Measurements from ENCODE around the gene PRCD.

Gene PRCD

DNA sequence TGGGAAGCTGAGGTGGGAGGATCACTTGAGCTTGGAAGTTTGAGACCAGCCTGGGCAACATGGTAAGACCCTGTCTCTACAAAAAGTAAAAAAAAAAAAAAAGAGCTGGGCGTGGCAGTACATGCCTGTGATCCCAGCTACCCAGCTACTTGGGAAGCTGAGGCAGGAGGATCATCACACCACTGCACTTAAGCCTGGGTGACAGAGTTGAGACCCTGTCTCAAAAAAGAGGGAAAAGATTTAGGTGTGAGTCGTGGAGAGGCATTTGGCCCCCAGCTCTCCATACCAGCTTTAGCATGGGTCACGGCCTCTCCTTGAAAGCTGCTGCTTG is 26.7 kb downstream of the PRCD start:
- H3K4me1 ChIP-seq (ENCODE audit: insufficient read depth, low read length) = peaks cover 9% of the 10 kb centered on the region

GRCh38 chr17:76566988-76567431 is 27.2 kb downstream of the PRCD start:
- Histone ChIP-seq H3K4me3 (ENCODE audit: low read depth in 1 of 2, low read length in 2 of 2) (no peak overlapping the region), H3K9me3 (ENCODE audit: insufficient read depth, low read length, severe bottlenecking) (no peaks in the 10 kb centered on the region), H3K27ac (ENCODE audit: low read length) (no peak overlapping the region), H3K4me2 (ENCODE audit: insufficient read depth, low read length) (no peak overlapping the region), H3K4me1 (ENCODE audit: insufficient read depth, low read length) (peaks cover 5% of the 10 kb centered on the region; the same call in 1 of the 2 replicates), H3K9ac (ENCODE audit: low read depth, low read length) (no peak overlapping the region), H3K79me2 (ENCODE audit: insufficient read depth, low read length) (peaks cover 9% of the 10 kb centered on the region), H3K36me3 (ENCODE audit: insufficient read depth, low read length) (peaks cover 39% of the 10 kb centered on the region), H2AFZ (ENCODE audit: low read depth, low read length) (no peak overlapping the region), H4K20me1 (ENCODE audit: insufficient read depth, low read length) (peaks cover 45% of the 10 kb centered on the region), H3K27me3 (ENCODE audit: insufficient read depth, low read length, poor library complexity) (no peaks in the 10 kb centered on the region)
- TF ChIP-seq CTCF (IDR thresholded peaks at IDR 0.05; ENCODE audit: borderline replicate concordance, extremely low read depth, low read length, poor library complexity, severe bottlenecking) (no peak), EZH2 (IDR thresholded peaks at IDR 0.05; ENCODE audit: borderline replicate concordance, low read depth, low read length, severe bottlenecking) (no peak)
- DNase-seq (no peak), ATAC-seq (ENCODE audit: insufficient read depth, low read depth) (peak; percentile 13; the same call in 1 of the 3 replicates)

More for the DNA sequence above, 26.7 kb downstream of the PRCD start:
- no peak overlapping the region for H2AFZ ChIP-seq (ENCODE audit: low read depth, low read length)
- H3K9ac ChIP-seq (ENCODE audit: low read depth, low read length) = no peak overlapping the region
- no peak overlapping the region for H3K4me3 ChIP-seq (ENCODE audit: low read depth in 1 of 2, low read length in 2 of 2)
- H3K79me2 ChIP-seq (ENCODE audit: insufficient read depth, low read length) = peaks cover 13% of the 10 kb centered on the region
- no peaks in the 10 kb centered on the region for H3K9me3 ChIP-seq (ENCODE audit: insufficient read depth, low read length, severe bottlenecking)
- DNase-seq (no peak), ATAC-seq (ENCODE audit: insufficient read depth, low read depth) (no peak)
- H3K27me3 ChIP-seq (ENCODE audit: insufficient read depth, low read length, poor library complexity) = no peaks in the 10 kb centered on the region
- H3K36me3 ChIP-seq (ENCODE audit: insufficient read depth, low read length) = peaks cover 43% of the 10 kb centered on the region
- H3K27ac ChIP-seq (ENCODE audit: low read length) = no peak overlapping the region
- H3K4me2 ChIP-seq (ENCODE audit: insufficient read depth, low read length) = no peak overlapping the region
- TF ChIP-seq CTCF (IDR thresholded peaks at IDR 0.05; ENCODE audit: borderline replicate concordance, extremely low read depth, low read length, poor library complexity, severe bottlenecking) = no peak
- no peak for TF ChIP-seq EZH2 (IDR thresholded peaks at IDR 0.05; ENCODE audit: borderline replicate concordance, low read depth, low read length, severe bottlenecking)
- H4K20me1 ChIP-seq (ENCODE audit: insufficient read depth, low read length) = peaks cover 49% of the 10 kb centered on the region

DNA sequence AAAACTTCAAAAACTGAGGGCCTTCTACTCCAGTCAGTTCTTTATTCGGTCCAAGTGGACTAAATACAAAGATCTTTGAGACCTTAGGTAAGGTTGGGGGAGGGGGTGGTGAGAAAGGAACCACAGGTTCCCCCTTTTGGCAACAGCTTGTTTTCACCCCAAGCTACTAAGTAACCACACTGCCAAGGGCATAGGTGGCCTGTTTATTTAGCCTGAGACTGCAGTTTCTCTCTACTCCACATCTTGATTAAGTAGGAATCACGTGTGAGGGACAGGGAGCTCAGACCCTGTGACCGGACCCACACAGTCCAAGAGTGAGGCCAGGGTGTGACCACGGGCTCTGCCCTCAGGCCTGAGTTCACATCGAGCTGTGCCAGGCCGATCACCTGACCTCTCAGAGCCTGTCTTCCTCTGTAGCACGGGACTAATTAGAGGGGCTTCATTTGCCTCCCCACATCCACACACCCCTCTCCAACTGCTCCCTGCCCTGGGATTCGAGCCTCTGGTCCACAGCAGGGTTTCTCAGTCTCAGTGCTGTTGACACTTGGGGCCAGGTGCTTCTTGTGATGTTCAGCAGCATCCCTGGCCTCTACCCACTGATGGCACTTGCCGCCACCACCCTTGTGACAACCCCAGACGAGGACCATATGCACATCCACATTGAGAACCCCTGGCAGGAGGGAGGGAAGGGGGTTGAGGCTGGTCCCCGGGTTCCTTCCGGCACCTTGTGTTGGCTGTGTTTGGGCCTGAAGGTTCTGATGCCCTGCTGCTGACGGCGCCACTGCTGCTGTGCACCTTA is 28.0 kb downstream of the PRCD start:
- DNase-seq = no peak
- Histone ChIP-seq H3K4me1 (ENCODE audit: insufficient read depth, low read length) (peaks cover 1% of the 10 kb centered on the region; the same call in 1 of the 2 replicates), H3K27ac (ENCODE audit: low read length) (no peak overlapping the region), H3K79me2 (ENCODE audit: insufficient read depth, low read length) (peaks cover 3% of the 10 kb centered on the region; the same call in 1 of the 2 replicates), H4K20me1 (ENCODE audit: insufficient read depth, low read length) (peaks cover 39% of the 10 kb centered on the region; the same call in 1 of the 2 replicates), H3K4me2 (ENCODE audit: insufficient read depth, low read length) (no peak overlapping the region), H3K27me3 (ENCODE audit: insufficient read depth, low read length, poor library complexity) (no peaks in the 10 kb centered on the region), H3K36me3 (ENCODE audit: insufficient read depth, low read length) (peaks cover 32% of the 10 kb centered on the region), H3K9ac (ENCODE audit: low read depth, low read length) (no peak overlapping the region), H3K9me3 (ENCODE audit: insufficient read depth, low read length, severe bottlenecking) (no peaks in the 10 kb centered on the region), H3K4me3 (ENCODE audit: low read depth in 1 of 2, low read length in 2 of 2) (no peak overlapping the region), H2AFZ (ENCODE audit: low read depth, low read length) (no peak overlapping the region)
- TF ChIP-seq EZH2 (IDR thresholded peaks at IDR 0.05; ENCODE audit: borderline replicate concordance, low read depth, low read length, severe bottlenecking) (no peak), CTCF (IDR thresholded peaks at IDR 0.05; ENCODE audit: borderline replicate concordance, extremely low read depth, low read length, poor library complexity, severe bottlenecking) (no peak)
- ATAC-seq (ENCODE audit: insufficient read depth, low read depth) = peak; percentile 27; the same call in 1 of the 3 replicates

Measured in DND-41 (cell line).